ENCODE measurements around the gene EPB41L1. TPM values are rescaled to one million over a fixed set of nuclear protein-coding genes. Genes with fewer than 3 reads are reported as not detected.

Gene EPB41L1
- total RNA-seq, 2 donors from 2014 or later, result 17.5 to 18.1 TPM

DNA sequence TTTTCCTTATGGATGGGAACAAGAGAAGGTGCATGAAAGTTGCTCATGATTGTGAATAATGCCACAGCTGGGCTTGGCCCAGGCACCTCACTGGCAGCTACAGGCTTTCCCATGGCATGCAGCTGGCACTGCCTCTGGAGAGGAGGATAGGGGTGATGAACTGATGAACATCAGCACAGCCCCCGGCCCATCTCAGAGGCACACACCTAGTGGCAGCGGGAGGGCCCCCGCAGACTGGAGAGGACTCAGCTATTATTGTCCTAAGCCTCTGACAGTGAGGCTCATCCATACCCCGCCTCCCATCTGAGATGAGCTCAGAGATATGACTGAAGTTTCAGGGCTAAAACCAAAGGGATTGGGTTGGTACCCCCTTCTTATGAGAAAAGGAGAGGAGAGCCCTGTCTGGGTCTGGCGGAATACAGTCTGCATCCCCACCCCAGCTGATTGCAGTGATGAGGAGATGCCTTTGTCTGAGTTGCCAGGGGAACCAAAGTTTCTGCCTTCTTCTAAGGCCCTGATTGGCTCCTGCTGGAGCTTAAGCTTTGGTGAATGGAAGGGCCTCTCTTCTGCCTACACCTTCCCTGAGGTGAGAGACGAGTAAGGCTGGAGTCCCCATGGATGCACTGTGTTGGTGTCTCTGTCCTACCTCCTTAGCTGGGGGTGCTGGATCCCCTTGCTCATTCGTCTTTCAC lies 27.6 kb upstream of the EPB41L1 start:
- Histone ChIP-seq H3K4me1 (no peaks in the 10 kb centered on the region), H3K9me3 (no peaks in the 10 kb centered on the region), H3K4me3 (no peak overlapping the region), H3K27ac (no peak overlapping the region), H3K27me3 (no peaks in the 10 kb centered on the region), H3K36me3 (no peaks in the 10 kb centered on the region)
- no peak for DNase-seq (ENCODE audit: low spot score)
- TF ChIP-seq, protein P1, sequence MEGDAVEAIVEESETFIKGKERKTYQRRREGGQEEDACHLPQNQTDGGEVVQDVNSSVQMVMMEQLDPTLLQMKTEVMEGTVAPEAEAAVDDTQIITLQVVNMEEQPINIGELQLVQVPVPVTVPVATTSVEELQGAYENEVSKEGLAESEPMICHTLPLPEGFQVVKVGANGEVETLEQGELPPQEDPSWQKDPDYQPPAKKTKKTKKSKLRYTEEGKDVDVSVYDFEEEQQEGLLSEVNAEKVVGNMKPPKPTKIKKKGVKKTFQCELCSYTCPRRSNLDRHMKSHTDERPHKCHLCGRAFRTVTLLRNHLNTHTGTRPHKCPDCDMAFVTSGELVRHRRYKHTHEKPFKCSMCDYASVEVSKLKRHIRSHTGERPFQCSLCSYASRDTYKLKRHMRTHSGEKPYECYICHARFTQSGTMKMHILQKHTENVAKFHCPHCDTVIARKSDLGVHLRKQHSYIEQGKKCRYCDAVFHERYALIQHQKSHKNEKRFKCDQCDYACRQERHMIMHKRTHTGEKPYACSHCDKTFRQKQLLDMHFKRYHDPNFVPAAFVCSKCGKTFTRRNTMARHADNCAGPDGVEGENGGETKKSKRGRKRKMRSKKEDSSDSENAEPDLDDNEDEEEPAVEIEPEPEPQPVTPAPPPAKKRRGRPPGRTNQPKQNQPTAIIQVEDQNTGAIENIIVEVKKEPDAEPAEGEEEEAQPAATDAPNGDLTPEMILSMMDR (IDR thresholded peaks at IDR 0.05), result no peak

DNA sequence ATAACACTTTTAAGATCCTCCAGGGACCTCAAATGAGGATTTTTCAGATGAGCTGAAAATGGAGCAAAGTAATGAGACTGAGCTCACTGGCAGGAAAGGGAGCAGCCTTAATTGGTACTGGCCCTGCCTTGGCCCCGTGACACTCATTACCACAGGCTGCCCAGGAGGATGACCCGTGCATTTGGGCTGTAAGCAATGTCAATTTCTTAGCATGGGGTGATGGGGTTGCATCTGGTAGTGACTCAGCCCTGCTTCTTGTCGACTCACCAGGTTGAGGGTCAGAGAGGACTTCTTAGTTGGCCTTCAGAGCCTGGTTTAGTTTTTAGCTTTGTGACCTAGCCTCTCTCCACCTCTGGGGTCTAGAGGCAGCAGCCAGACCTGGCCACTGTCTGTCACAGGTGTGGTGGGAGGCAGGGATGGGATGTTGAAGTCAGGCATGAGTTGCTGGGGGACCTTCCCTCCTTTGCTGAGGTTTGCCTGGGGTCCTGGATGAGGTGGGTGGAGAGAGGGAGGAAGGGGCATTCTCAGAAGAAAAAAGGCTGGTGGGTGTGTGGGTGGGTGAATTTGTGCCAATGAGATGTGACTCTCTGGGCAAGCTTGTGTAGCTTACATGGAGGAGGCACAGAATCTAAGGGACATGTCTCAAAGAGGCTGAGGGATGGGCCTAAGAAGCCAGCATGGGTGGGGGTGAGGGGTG lies 25.9 kb upstream of the EPB41L1 start:
- TF ChIP-seq, protein P1 (IDR thresholded peaks at IDR 0.05), result no peak
- DNase-seq (ENCODE audit: low spot score), result no peak
- Histone ChIP-seq H3K4me1 (peaks cover 0 to 4% of the 10 kb centered on the region in 2 donors), H3K27ac (no peak overlapping the region), H3K4me3 (no peak overlapping the region), H3K9me3 (no peaks in the 10 kb centered on the region), H3K36me3 (no peaks in the 10 kb centered on the region), H3K27me3 (no peaks in the 10 kb centered on the region)

DNA sequence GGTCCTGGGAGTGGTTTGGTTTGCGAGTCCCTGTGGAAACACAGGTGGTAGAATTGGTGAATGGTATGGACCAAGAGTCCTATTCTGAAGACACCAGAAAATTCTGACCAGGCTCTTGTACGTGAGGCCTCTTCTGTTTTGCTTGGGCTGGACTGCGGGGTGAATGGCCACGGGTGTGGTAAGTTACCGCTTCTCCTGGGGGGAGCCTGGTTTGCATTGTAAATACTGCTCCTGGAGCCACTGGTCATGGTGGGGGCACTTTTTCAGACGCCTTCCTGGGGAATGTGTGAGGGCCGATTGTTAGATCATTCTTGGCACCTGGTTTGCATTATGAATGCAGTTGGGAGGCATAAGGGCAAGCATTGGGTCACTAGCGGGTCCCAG lies 25.4 kb upstream of the EPB41L1 start:
- Histone ChIP-seq H3K4me3 (no peak overlapping the region), H3K36me3 (no peaks in the 10 kb centered on the region), H3K27ac (no peak overlapping the region), H3K27me3 (no peaks in the 10 kb centered on the region), H3K4me1 (peaks cover 0 to 4% of the 10 kb centered on the region in 2 donors), H3K9me3 (no peaks in the 10 kb centered on the region)
- TF ChIP-seq, protein P1 (IDR thresholded peaks at IDR 0.05), result no peak
- no peak for DNase-seq (ENCODE audit: low spot score)

DNA sequence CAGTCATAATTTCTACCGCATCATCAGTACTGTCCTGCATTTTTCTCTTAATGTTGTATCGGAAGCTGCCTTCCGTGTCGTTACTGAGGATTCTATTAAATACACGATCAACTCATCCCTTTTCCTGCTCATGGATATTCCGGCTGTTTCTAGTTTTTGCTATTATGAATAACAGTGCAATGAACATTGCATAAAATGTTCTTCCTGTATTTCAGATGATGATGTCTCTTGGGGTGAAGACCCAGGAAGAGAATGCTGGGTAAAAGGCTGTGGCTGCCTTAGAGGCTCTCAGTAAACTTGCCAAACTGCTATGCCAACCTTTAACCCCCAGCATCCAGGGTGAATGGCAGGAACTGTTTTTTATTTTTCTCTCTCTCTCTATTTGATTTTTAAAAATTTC lies 24.1 kb upstream of the EPB41L1 start:
- Histone ChIP-seq H3K4me1 (peaks cover 0 to 4% of the 10 kb centered on the region in 2 donors), H3K27me3 (no peaks in the 10 kb centered on the region), H3K9me3 (no peaks in the 10 kb centered on the region), H3K27ac (no peak overlapping the region), H3K36me3 (no peaks in the 10 kb centered on the region), H3K4me3 (no peak overlapping the region)
- no peak for DNase-seq (ENCODE audit: low spot score)
- TF ChIP-seq, protein P1 (IDR thresholded peaks at IDR 0.05), result no peak

DNA sequence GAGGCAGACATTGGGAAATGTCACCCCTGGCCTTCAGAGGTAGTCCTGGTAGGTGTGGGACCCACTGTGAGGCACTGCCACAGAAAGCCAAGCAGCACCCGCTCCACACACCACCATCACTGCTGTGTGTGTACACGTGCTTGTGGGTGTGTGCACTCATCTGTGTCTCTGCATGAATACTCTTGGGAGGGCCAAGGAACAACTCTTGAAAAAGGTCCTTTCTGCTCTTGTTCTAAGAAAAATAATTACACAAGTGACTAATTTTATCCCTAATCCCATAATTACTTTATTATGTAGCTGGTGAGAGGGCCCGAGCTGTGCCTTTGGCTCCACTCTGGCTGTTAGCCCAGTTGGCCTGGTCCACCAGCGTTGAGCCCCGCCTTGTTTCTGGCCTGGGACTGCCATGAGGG lies 21.7 kb upstream of the EPB41L1 start:
- DNase-seq (ENCODE audit: low spot score), result no peak
- peaks cover 0 to 4% of the 10 kb centered on the region in 2 donors for H3K4me1 ChIP-seq
- H3K27me3 ChIP-seq, result no peaks in the 10 kb centered on the region
- H3K4me3 ChIP-seq, result no peak overlapping the region
- no peaks in the 10 kb centered on the region for H3K9me3 ChIP-seq
- TF ChIP-seq, protein P1 (IDR thresholded peaks at IDR 0.05), result no peak
- H3K36me3 ChIP-seq, result no peaks in the 10 kb centered on the region
- H3K27ac ChIP-seq, result no peak overlapping the region
